Raji (cell line): Measurements from ENCODE around the gene IL24.

ENCODE experiments used
- POLR2A ChIP-seq: IDR thresholded peaks from 2 replicates; pipeline ENCODE4 v1.6.1; 2011; ENCODE audit warnings: low read depth, low read length, control low read depth; ENCODE audit not compliant: insufficient read depth

The IL24 gene

DNA sequence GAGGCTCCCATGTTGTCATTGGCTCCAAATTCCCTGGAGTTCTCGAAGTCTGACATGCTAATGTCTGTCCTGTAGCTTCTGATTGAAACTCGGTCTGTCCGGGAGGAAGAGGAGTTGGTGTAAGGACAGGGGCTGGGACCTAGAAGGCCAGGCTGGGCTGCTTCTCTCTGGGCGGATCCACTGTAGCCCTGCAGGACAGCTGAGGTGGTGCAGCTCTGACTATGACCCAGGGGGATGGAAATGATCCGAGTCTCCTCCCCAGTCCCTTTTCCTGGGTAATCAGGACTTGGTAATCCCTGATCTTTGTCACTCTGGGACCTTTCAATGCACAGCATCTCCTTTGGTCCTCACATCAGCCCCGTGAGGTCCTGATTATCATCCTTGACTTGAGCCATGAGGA is 34.5 kb downstream of the IL24 start:
- no peak for TF ChIP-seq POLR2A

DNA sequence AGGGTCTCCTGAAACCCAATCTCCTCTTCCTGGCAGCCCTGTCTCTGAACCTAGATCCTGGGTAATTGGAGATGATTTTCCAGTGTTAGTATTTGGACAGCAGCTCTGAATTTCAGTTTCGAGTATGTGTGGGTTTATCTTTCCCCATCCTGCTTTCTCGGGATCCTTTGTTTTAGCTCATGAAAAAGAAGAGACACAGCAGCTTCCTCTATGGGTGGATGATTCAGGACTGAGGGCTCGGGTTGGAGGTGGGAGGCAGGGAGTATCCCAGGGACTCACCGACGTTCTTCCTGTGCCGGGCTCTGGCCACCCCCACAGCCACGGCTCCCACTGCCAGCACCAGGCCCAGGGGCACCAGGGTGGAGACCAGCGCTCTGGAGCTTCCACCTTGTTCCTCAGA is 34.9 kb downstream of the IL24 start:
- TF ChIP-seq POLR2A, result no peak

DNA sequence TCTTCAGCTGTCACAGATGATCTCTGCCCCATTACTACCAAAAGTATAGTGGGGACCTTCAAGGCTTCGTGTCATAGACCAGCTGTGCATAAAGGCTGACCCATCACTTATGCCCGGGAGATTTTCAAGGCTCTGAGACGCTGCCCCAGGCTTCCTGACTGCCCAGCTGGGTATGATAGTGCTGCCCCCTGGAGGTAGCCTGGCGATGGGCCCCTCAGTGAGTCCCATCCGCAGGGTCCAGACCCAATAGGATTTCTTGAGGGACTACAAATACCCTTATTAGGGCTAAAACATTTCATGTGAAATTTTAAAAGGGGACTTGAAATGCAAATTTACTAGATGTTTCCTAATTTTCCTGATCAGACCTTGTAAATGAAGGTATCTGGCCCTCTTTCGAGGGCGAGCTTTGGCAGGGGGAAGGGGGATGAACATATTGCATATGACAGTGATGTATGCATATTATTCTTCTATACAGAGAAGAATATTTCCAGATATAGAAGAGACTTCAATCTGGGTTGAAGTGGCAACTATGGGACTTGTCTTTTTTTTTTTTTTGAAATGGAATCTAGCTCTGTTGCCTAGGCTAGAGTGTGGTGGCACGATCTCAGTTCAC is 36.2 kb downstream of the IL24 start:
- no peak for TF ChIP-seq POLR2A

DNA sequence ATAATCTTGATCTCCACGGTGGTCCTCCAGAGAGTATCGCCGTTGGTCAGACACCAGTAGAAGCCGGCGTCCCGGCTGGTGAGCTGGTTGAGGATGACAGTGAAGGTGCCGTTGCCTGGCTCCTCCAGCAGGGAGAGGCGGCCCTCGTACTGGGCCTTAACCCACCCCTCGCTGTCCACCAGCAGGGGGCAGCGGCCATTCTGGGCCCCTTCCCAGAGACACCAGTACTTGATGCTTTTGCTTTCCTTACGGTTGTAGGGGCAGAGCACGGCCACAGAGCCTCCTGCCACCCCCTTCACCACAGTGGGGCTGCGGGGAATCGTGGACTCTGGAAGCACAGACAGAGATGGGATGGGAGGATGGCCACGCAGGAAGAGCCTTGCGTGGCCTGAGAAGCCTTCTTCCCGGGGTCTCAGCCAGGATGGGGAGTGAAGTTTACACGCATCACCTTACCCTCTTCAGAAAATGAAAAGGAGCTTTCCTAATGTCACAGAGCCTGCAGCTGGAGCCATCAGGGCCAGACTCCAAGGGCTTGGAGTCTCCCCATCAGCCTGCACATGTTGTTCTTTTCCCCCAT is 38.3 kb downstream of the IL24 start:
- no peak for TF ChIP-seq POLR2A

DNA sequence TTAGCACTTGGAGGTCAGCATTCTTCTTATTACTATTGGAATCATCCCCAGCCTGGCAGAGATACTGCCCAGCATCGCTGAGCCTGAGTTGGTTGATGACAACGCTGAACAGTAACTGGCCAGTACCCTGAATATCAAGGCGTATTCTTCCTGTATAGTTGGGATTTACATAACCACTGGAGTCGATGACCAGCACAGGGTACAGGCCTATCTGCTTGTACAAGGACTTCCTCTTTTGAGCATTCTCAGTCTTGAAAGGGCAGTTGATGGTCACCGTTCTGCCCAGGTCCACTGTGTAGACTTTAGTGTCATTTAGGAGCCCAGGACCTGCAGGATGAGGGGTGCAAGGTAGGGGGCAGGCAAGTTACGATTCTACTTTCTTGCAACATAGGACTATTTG is 40.2 kb downstream of the IL24 start:
- TF ChIP-seq POLR2A, result no peak

DNA sequence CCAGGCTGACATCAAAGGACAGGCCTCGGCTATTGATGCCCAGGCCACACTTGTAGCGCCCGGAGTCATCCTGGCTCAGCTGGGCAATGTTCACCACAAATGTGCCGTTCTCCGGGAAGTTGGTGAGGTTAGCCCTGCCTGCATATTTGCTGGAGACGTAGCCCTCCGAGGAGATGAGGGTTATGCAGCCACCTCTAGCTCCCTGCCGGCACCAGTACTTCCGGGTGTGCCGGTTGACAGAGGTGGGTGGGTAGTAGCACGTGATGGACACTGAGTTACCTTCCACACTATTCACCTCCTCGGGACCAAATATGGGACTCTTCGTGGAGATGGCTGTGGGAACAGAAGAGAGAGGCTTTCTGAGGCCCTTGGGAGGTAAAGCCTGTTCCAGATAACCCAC is 41.9 kb downstream of the IL24 start:
- no peak for TF ChIP-seq POLR2A

DNA sequence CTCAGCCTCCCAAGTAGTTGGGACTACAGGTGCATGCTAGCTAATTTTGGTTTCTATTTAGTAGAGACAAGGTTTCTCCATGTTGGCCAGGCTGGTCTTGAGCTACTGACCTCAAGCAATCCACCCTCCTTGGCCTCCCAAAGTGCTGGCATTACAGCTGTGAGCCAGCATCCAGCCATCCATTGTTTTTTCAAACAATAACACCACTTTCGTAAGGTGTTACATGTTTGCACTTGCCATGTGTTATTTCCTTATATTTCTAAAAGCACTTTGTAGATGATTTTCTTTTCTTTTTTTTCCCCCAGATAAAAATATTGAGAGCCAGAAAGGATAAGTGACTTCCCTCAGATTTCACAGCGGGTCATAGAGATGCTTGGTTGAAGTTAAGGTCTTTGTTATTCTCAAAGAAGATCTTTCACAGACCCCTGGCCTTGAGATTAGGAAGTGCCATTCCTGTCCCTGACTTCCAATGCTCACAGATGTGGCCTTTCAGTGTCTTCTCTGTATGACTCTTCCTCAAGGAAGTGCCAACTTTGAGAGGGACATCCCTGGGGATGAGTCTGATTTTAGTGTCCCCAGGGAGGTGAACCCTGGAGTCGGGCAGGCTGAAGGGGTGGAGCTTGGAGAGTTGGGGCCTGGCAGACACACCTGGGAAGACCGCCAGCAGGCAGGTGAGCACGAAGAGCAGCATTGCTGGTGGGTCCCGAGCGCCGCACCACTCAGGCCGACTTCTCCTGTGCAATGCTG is 42.8 kb downstream of the IL24 start:
- TF ChIP-seq POLR2A, result no peak

DNA sequence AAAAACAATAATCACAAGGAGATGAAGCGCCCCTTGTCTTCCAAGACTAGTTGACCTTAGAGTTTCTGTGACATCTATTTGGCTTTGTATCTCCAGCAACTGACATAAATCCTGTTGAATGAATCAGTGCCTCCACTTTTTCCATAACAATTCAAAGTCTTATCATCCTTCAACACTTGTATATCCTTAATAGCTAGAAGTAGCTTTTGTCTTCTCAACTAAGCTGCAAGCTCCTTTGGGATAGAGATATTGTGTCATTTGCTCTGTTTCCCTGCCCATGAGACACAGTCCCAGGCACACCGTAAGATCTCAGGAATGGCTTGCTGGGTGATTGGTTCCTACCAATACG is 43.3 kb downstream of the IL24 start:
- no peak for TF ChIP-seq POLR2A

DNA sequence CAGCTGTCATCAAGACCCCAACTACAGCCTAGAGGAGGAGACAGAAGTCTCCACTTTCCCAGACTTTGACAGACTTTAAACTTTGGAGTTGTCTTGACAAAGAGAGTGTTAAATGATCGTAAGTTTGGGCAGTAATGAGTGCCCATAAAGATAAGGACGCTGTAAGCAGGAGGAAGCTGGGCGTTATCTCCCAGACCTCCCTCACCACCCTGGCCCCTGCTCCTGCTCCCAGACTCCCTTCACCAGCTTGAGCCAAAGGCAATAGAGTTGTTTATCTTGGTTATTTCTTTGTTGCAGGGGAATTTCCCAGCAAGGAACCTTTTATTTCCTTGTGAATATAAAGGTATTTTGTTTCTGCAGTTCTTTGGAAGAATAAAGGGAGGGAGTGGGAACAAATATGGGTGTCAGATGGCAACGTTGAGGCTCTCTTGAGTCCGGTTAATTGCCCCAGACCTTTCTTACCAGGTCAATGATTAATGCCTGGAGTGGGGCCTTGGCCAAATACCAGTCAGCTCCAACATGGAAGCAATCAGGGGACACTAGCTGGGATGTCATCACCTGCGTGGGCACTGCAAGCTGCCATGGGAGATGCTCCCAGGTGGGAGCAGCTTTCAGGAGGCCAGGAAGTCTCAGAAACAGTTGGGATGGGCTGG is 44.6 kb downstream of the IL24 start:
- no peak for TF ChIP-seq POLR2A

DNA sequence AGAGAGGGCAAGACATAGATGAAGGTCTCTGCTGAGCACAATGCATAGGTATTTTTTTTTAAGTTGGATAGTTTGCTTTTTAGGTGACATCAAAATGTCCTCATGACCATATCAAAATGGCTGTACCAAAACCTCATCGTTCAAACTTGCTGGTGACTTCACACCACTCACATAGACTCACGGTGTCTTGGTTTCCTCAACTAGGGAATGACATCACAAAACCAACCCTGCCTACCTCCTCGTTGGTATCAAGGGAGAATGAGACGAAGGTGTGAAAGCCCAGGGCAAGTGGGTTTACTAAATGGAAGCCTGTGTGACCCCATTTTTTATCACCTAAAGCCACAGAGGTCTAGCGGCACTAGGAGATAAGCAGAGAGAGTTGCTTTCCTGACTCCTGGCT is 47.5 kb downstream of the IL24 start:
- TF ChIP-seq POLR2A, result no peak

DNA sequence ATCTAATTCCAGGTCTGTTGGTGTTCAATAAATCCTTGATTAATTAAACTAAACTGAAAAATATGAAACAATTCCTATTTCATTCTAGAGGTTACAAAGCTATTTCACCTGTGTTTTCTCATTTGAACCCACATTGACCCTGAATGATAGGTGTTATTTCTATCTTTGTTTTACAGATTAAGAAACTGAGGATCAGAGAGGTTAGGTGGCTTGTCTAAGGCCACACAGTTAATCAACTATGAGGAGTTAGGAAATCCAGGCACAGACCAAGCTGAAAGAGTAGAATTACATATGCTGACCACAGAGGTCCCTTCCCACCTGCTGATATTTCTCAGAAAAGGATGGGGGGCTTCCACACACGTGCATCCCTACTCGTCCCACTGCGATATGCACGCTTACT is 48.5 kb downstream of the IL24 start:
- no peak for TF ChIP-seq POLR2A

DNA sequence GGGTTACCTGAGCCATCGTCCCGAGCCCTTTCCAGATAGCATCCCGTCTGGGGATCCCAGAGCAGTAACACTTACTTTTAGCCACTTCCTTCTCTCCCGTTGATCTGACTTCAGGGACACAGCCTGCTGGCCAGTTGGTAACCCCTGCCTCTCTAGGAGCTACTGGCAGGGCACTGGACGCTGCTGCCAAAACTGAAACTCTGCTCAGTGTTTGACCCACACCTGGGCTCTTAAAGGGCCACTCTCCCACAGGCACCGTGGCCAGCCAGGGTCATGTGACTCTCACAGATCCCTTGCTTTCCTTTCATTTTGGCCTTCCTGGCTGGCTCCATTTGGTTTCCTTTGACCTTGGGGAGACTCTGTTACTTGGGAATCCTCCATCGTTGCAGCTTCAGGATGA is 49.0 kb downstream of the IL24 start, which contains the start of gene PIGR:
PIGR (minus strand) TSS at position 206 of the 400 bp plus-strand sequence. CDS start 5,935 bp downstream, outside the sequence.
- no peak for TF ChIP-seq POLR2A

DNA sequence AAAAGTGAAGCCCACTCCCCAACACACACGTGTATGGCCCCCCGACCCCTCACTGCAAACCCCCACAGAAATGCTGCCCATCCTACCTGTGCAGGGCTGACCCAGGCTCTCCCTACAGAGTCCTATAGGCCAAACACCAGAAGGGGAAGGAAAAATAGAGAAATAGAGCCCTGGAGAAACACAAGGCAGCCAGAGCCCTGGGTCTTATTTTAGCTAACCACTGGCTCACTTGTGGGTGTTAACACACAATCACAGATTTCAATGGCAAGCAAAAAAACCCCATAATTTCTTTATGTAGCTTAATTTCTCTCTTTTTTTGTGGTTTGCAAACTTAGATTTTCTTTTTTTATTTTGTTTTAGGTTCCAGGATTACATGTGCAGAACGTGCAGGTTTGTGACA is 50.0 kb downstream of the IL24 start:
- TF ChIP-seq POLR2A, result no peak

DNA sequence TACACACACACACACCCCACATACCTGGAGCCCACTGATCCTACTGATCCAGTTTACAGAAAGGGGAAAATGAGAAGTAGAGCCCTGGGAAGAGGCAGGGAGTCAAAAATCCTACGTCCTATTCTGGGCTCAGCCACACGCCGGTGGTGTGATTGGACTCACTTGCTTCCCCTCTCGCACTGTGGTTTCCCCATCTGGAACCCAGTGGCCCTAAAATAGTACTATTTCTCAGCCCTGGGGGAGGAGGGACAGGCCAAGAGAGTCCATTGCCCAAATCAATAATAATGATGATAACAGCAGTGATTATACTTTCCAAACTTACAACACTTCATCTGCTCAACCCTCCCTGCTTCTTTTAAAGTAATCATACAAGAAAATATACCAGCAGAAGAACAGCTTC is 52.0 kb downstream of the IL24 start:
- no peak for TF ChIP-seq POLR2A

DNA sequence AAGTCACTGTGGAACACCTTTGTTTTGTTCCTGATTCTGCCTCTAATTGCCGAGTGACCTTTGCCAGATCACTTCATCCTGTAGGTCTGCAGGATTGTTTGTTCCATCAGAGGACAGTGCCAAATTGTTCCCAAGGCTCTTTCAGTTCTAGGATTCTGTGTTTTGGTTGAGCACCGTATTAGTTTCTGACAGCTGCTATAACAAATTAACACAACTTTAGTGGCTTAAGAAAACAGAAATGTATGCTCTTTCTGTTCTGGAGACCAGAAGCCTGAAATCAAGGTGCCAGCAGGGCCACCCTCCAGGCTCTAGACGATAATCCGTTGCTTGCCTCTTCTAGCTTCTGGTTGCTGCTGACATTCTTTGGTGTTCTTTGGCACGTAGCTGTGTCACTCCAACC is 52.4 kb downstream of the IL24 start:
- TF ChIP-seq POLR2A, result no peak
